DND-41 (cell line): Measurements from ENCODE around the gene DMRTA2.

ENCODE experiments used
- ATAC-seq: fragments of 200-7000 bp; cut with Tn5 transposase; 3 replicates; pipeline ENCODE4 v1.9.1; 2021; ENCODE audit warnings: low read depth; ENCODE audit not compliant: insufficient read depth
- DNase-seq: peaks from one replicate; pipeline ENCODE4 v3.0.0-alpha.2; 2020
- H2AFZ ChIP-seq: 2 replicates; pipeline ENCODE4 v1.6.0; 2012; ENCODE audit warnings: low read depth, low read length
- H3K27ac ChIP-seq: 2 replicates; pipeline ENCODE4 v1.5.1; 2012; ENCODE audit warnings: low read length, inconsistent platforms
- H3K27me3 ChIP-seq: fragments of 200-600 bp; sonication (generic); 2 replicates; pipeline ENCODE4 v1.6.0; 2012; ENCODE audit warnings: low read length, mild to moderate bottlenecking, inconsistent platforms; ENCODE audit not compliant: insufficient read depth, poor library complexity
- H3K36me3 ChIP-seq: 2 replicates; pipeline ENCODE4 v1.5.1; 2012; ENCODE audit warnings: low read length, inconsistent platforms; ENCODE audit not compliant: insufficient read depth
- H3K4me1 ChIP-seq: 2 replicates; pipeline ENCODE4 v1.5.1; 2012; ENCODE audit warnings: mild to moderate bottlenecking, low read length; ENCODE audit not compliant: insufficient read depth
- H3K4me2 ChIP-seq: 2 replicates; pipeline ENCODE4 v1.6.0; 2012; ENCODE audit warnings: mild to moderate bottlenecking, moderate library complexity, low read length, inconsistent platforms; ENCODE audit not compliant: insufficient read depth
- H3K4me3 ChIP-seq, 2 experiments: fragments of 200-600 bp in 1 of 2; shearing (Covaris generic) in 1 of 2; 2 replicates each; pipeline ENCODE4 v1.5.1; 2012 to 2016; ENCODE audit warnings: inconsistent platforms in 2 of 2, low read length in 2 of 2, mild to moderate bottlenecking in 2 of 2, low read depth in 1 of 2, moderate library complexity in 1 of 2
- H3K79me2 ChIP-seq: 2 replicates; pipeline ENCODE4 v1.6.0; 2012; ENCODE audit warnings: low read length, inconsistent platforms; ENCODE audit not compliant: insufficient read depth
- H3K9ac ChIP-seq: 2 replicates; pipeline ENCODE4 v1.6.0; 2012; ENCODE audit warnings: low read depth, mild to moderate bottlenecking, inconsistent platforms, low read length, moderate library complexity
- H3K9me3 ChIP-seq: 2 replicates; pipeline ENCODE4 v1.5.1; 2012; ENCODE audit warnings: low read length, moderate library complexity, mild to moderate bottlenecking, inconsistent platforms; ENCODE audit not compliant: insufficient read depth, severe bottlenecking
- H4K20me1 ChIP-seq: 2 replicates; pipeline ENCODE4 v1.6.0; 2012; ENCODE audit warnings: low read length; ENCODE audit not compliant: insufficient read depth
- CTCF ChIP-seq: IDR thresholded peaks from 2 replicates; pipeline ENCODE4 v1.5.1; 2012; ENCODE audit warnings: borderline replicate concordance, low read length, moderate library complexity, mild to moderate bottlenecking; ENCODE audit not compliant: poor library complexity, severe bottlenecking; ENCODE audit errors: extremely low read depth
- EZH2 ChIP-seq: IDR thresholded peaks from 3 replicates; pipeline ENCODE4 v1.6.1; 2012; ENCODE audit warnings: borderline replicate concordance, low read depth, mild to moderate bottlenecking, moderate library complexity, low read length, inconsistent platforms; ENCODE audit not compliant: severe bottlenecking

The DMRTA2 gene

DNA sequence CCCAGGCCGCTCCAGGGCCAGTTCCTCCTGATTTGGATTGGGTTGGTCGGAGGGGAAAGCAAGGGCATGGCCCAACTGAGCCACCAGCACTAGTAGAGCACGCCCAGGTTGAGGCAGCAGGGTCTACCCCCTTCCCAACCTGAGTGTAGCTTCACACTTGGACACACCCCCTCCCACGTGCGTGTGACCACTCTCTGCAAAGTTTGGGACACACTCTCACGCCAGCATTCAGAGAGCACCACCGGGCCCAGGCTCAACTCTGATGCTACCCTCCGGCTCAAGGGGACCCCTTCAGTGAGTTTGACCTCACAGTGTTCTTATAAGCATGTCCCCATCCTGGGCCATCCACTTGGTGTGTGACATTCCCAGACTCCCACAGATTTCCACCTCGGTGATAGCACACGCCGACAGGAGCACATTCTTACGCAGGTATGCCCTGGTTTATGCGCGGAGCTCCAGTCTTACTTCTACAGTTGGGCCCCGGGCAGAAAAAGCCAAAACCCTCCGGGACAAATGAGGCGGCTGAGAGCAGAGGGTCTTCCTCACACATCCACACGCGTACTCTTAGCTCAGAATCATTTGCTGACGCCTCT lies 3.0 kb upstream of the DMRTA2 start:
- Histone ChIP-seq H3K4me2 (no peak overlapping the region), H3K27ac (no peak overlapping the region), H3K79me2 (no peaks in the 10 kb centered on the region), H3K27me3 (no peaks in the 10 kb centered on the region), H2AFZ (no peak overlapping the region), H3K9ac (no peak overlapping the region), H3K4me1 (no peaks in the 10 kb centered on the region), H3K36me3 (no peaks in the 10 kb centered on the region), H3K9me3 (no peaks in the 10 kb centered on the region), H3K4me3 (no peak overlapping the region), H4K20me1 (no peaks in the 10 kb centered on the region)
- TF ChIP-seq EZH2 (no peak), CTCF (no peak)
- DNase-seq = no peak
- ATAC-seq = no peak; the same call in 2 of the 3 replicates

DNA sequence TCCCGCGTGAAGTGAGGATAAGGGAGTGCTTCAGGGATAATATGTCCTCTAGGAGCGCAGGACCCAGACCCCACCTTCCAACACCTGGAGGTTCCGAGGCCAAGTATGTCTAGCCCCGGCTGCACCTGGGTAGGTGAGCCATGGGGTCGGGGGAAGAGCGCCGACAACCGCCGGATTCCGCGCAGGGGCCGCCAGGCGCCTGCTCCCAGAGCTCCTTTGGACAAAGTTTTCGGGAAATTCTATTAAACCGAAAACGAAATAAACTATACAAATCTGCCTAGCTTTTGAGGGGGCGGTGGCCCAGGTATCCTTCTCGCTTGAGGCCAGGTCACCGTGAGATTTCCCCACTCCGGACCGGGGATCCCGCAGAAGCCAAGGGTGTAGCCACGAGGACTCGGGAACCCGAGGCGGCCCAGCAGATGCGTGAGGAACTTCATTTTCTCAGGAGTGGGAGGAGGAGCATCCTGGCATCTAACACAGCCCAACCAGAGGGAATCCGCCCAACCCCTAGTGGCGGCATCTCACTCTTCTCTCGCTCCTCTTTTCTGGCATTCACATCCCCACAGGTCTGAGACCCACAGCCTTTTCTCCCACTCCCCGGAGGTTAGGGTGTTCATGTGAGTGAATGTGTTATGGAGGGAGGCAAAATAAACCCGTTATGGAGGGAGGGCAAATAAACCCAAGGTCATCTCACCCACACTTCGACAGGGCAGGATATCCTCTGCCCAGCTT lies 2.3 kb upstream of the DMRTA2 start:
- Histone ChIP-seq H3K79me2 (no peaks in the 10 kb centered on the region), H3K36me3 (no peaks in the 10 kb centered on the region), H2AFZ (no peak overlapping the region), H3K27me3 (no peaks in the 10 kb centered on the region), H3K27ac (no peak overlapping the region), H3K9ac (no peak overlapping the region), H3K4me2 (no peak overlapping the region), H3K9me3 (no peaks in the 10 kb centered on the region), H3K4me1 (no peaks in the 10 kb centered on the region), H4K20me1 (no peaks in the 10 kb centered on the region), H3K4me3 (no peak overlapping the region)
- no peak for ATAC-seq
- DNase-seq = no peak
- no peak for TF ChIP-seq CTCF
- TF ChIP-seq EZH2 = no peak

- no peak for DNase-seq
- H3K4me3 ChIP-seq = no peak overlapping the region
These were observed 1.7 kb upstream of the DMRTA2 start for GRCh38 chr1:50424884-50425375.

More at GRCh38 chr1:50424884-50425375, 1.7 kb upstream of the DMRTA2 start:
- TF ChIP-seq EZH2 (no peak), CTCF (no peak)
- Histone ChIP-seq H3K36me3 (no peaks in the 10 kb centered on the region), H3K4me2 (no peak overlapping the region), H3K27ac (no peak overlapping the region), H4K20me1 (no peaks in the 10 kb centered on the region), H3K4me1 (no peaks in the 10 kb centered on the region), H3K79me2 (no peaks in the 10 kb centered on the region), H3K9me3 (no peaks in the 10 kb centered on the region), H2AFZ (no peak overlapping the region), H3K9ac (no peak overlapping the region), H3K27me3 (no peaks in the 10 kb centered on the region)
- no peak for ATAC-seq
